ENCODE results near the gene PDE9A. TPM values are rescaled to one million over a fixed set of nuclear protein-coding genes. Genes with fewer than 3 reads are reported as not detected.

PDE9A gene
- total and polyA plus RNA-seq, 2 of the 4 experiments (the other 2 are of a cell fraction) = 0.89 to 0.90 TPM

DNA sequence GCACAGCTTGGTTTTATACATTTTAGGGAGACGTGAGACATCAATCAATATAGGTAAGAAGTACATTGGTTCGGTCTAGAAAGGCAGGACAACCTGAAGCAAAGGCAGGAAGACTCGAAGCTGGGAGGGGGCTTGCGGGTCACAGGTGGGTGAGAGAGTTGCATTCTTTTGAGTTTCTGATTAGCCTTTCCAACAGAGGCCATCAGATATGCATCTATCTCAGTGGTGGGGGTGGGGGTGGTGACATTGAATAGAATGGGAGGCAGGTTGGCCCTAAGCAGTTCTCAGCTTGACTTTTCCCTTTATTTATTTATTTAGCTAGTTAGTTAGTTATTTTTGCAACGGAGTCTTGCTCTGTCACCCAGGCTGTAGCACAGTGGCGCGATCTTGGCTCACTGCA is 140.4 kb downstream of the PDE9A start:
- CTCF ChIA-PET = no interaction called here
- Histone ChIP-seq H4K91ac (ENCODE audit: insufficient read depth, low read depth, low read length) (no peak overlapping the region), H3K27ac (ENCODE audit: insufficient read depth, low read length) (no peak overlapping the region), H2AFZ (replicated peaks; ENCODE audit: low read length, poor library complexity) (no peak overlapping the region), H3K18ac (ENCODE audit: low read depth, low read length) (no peak overlapping the region), H3K79me1 (ENCODE audit: low read depth in 1 of 2, low read length in 2 of 2) (no peaks in the 10 kb centered on the region), H4K8ac (ENCODE audit: low read depth in 2 of 2, low read length in 2 of 2) (no peak overlapping the region), H3K56ac (ENCODE audit: extremely low read depth, insufficient read depth, low read length) (no peak overlapping the region), H3K23ac (ENCODE audit: low read depth, low read length) (no peak overlapping the region), H3K4me2 (ENCODE audit: low read depth, low read length) (no peak overlapping the region), H2BK120ac (ENCODE audit: low read depth, low read length) (no peak overlapping the region), H3K9me3 (ENCODE audit: control insufficient read depth, insufficient read depth, low read length) (no peaks in the 10 kb centered on the region), H2BK20ac (ENCODE audit: low read depth, low read length) (no peak overlapping the region), H2BK5ac (ENCODE audit: low read depth, low read length, poor library complexity, severe bottlenecking) (no peak overlapping the region), H3K4ac (ENCODE audit: low read depth, low read length) (no peak overlapping the region), H3K36me3 (ENCODE audit: control insufficient read depth, insufficient read depth, low read length) (no peaks in the 10 kb centered on the region), H3K4me1 (ENCODE audit: control insufficient read depth, insufficient read depth, low read length) (no peaks in the 10 kb centered on the region), H3K9me1 (ENCODE audit: insufficient read depth, low read length) (no peaks in the 10 kb centered on the region), H2AK5ac (ENCODE audit: low read depth, low read length) (no peak overlapping the region), H4K20me1 (ENCODE audit: insufficient read depth, low read length) (no peaks in the 10 kb centered on the region), H3K4me3 (ENCODE audit: insufficient read depth, low read depth, low read length) (no peak overlapping the region), H2BK15ac (ENCODE audit: low read depth, low read length) (no peak overlapping the region), H3K27me3 (ENCODE audit: control insufficient read depth, insufficient read depth, low read length) (peaks cover 23% of the 10 kb centered on the region), H4K5ac (ENCODE audit: low read depth, low read length) (no peak overlapping the region), H3K14ac (replicated peaks; ENCODE audit: low read depth, low read length) (no peak overlapping the region), H2AK9ac (replicated peaks; ENCODE audit: low read depth, low read length, poor library complexity) (no peak overlapping the region), H3K9ac (ENCODE audit: low read depth, low read length) (no peak overlapping the region)
- ATAC-seq (ENCODE audit: low read depth) (no peak), DNase-seq (no peak)
- no CpG with 5 or more reads among the region's 7 CpGs for WGBS, 2 experiments (ENCODE audit: extremely low coverage in 2 of 2, insufficient read length in 1 of 2)
- dilution Hi-C loops (cut with HindIII; ENCODE audit: low sequenced_read_pairs, unreplicated experiment) (no loop called here), in situ Hi-C loops (cut with MboI; ENCODE audit: low sequenced_read_pairs) (no loop called here), intact Hi-C loops (cut with micrococcal nuclease) (no loop called here)
- POLR2A ChIA-PET (ENCODE audit: unreplicated experiment) = no interaction called here
- BruUV-seq (replicated peaks) = no TSS peak
- no peak for TF ChIP-seq RCOR1 (IDR thresholded peaks at IDR 0.05; ENCODE audit: insufficient replicate concordance, low read length)
- TF ChIP-seq SMC3 (IDR thresholded peaks at IDR 0.05; ENCODE audit: low read depth, low read length) = no peak
- TF ChIP-seq, protein P1, sequence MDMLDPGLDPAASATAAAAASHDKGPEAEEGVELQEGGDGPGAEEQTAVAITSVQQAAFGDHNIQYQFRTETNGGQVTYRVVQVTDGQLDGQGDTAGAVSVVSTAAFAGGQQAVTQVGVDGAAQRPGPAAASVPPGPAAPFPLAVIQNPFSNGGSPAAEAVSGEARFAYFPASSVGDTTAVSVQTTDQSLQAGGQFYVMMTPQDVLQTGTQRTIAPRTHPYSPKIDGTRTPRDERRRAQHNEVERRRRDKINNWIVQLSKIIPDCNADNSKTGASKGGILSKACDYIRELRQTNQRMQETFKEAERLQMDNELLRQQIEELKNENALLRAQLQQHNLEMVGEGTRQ (IDR thresholded peaks at IDR 0.05; ENCODE audit: low read depth, low read length) = no peak
- TF ChIP-seq, protein P2, sequence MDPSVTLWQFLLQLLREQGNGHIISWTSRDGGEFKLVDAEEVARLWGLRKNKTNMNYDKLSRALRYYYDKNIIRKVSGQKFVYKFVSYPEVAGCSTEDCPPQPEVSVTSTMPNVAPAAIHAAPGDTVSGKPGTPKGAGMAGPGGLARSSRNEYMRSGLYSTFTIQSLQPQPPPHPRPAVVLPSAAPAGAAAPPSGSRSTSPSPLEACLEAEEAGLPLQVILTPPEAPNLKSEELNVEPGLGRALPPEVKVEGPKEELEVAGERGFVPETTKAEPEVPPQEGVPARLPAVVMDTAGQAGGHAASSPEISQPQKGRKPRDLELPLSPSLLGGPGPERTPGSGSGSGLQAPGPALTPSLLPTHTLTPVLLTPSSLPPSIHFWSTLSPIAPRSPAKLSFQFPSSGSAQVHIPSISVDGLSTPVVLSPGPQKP (IDR thresholded peaks at IDR 0.05; ENCODE audit: borderline replicate concordance, low read depth, low read length) = no peak
- TF ChIP-seq, protein P3, sequence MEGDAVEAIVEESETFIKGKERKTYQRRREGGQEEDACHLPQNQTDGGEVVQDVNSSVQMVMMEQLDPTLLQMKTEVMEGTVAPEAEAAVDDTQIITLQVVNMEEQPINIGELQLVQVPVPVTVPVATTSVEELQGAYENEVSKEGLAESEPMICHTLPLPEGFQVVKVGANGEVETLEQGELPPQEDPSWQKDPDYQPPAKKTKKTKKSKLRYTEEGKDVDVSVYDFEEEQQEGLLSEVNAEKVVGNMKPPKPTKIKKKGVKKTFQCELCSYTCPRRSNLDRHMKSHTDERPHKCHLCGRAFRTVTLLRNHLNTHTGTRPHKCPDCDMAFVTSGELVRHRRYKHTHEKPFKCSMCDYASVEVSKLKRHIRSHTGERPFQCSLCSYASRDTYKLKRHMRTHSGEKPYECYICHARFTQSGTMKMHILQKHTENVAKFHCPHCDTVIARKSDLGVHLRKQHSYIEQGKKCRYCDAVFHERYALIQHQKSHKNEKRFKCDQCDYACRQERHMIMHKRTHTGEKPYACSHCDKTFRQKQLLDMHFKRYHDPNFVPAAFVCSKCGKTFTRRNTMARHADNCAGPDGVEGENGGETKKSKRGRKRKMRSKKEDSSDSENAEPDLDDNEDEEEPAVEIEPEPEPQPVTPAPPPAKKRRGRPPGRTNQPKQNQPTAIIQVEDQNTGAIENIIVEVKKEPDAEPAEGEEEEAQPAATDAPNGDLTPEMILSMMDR (conservative IDR thresholded peaks at IDR 0.05; ENCODE audit: low read depth, low read length) = no peak
- TF ChIP-seq BHLHE40 (IDR thresholded peaks at IDR 0.05; ENCODE audit: low read depth, low read length) = no peak
- no peak for TF ChIP-seq MAZ (IDR thresholded peaks at IDR 0.05; ENCODE audit: borderline replicate concordance, low read depth, low read length)
